Skin of body (tissue), 3 donors: ENCODE measurements around the gene FOXO3B. TPM values are rescaled to one million over a fixed set of nuclear protein-coding genes. Genes with fewer than 3 reads are reported as not detected.
"Not testable (repeated sequence)": the region's sequence is repeated elsewhere in the genome, so short reads cannot be mapped to it uniquely, and the experiment has no call there.

Experiments used
- DNase-seq: peaks from one replicate; lab custom pipeline; 2025; lab: John Stamatoyannopoulos, UW
- small RNA-seq: library from RNA; depleted of rRNA; stranded (forward); fragments of <200 nt; gene quantifications from one replicate; pipeline ENCODE3, GENCODE V24; 2014; ENCODE audit warnings: low replicate concordance
- total RNA-seq: library from RNA; depleted of rRNA; stranded (reverse); fragments of >200 nt; gene quantifications from one replicate; pipeline ENCODE4 v1.2.3, GENCODE V29; 2014

Gene FOXO3B
- total RNA-seq, 1 donor from 2014 or later = 5.2 TPM

GRCh38 chr17:18661924-18662624 lies 20.0 kb downstream of the FOXO3B start:
- not testable (repeated sequence) for DNase-seq

DNA sequence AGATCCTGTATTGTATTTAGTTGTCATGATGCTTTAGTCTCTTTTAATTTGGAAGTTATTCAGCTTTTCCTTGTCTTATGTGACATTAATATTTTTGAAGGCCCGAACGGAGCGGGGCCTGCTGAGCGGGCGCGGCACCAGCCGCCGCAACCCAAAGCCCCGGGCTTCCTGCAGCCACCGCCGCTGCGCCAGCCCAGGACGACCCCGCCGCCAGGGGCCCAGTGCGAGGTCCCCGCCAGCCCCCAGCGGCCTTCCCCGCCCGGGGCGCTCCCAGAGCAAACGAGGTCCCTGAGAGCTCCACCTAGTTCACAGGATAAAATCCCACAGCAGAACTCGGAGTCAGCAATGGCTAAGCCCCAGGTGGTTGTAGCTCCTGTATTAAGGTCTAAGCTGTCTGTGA lies 32.0 kb downstream of the FOXO3B start:
- not testable (repeated sequence) for DNase-seq

GRCh38 chr17:18644291-18644690 lies 37.8 kb downstream of the FOXO3B start, which contains the start of gene TBC1D28:
Gene TBC1D28, minus strand, starts transcription at chr17:18644391. Its CDS starts 3,039 bp downstream, at chr17:18641352.
- DNase-seq = not testable (repeated sequence)

DNA sequence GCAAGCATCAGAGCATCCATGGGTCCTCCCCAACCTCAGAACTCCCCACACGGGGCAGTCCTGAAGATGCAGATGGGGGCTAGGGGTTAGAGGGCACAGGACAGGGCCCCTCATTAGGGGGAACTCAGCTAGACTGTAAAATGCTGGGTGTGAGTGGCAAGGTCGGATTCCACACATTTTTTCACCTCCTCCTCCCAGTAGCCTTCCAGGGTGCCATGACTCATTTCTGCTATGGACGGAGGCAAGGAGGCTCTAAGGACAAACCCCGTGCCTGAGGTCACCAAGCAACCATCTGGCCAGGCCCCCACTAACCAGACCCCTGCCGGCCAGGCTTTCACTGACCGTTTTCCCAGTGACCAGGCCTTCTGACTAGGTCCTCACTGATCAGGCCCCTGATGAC lies 39.0 kb downstream of the FOXO3B start:
- not testable (repeated sequence) for DNase-seq

DNA sequence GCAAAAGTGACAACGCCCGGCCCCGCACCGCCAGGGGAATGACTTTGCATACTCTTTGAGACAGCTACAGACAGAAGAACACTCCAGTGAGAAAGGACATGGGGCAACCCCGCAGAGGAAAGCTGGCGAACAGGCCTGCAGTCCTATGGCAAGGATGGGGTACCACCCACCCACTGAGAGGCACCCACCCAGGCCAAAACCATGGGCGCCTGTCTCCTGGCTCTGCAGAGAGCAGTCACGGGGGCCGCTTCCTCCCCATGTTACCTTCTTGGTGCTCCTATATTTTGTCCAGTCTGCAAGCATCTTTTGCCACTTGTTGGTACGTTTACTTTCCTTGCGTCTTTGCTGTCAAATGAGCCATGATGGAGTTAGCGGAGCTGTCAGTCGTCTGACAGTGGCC lies 43.8 kb downstream of the FOXO3B start:
- DNase-seq = not testable (repeated sequence)

GRCh38 chr17:18636237-18636636 lies 45.9 kb downstream of the FOXO3B start:
- not testable (repeated sequence) for DNase-seq

DNA sequence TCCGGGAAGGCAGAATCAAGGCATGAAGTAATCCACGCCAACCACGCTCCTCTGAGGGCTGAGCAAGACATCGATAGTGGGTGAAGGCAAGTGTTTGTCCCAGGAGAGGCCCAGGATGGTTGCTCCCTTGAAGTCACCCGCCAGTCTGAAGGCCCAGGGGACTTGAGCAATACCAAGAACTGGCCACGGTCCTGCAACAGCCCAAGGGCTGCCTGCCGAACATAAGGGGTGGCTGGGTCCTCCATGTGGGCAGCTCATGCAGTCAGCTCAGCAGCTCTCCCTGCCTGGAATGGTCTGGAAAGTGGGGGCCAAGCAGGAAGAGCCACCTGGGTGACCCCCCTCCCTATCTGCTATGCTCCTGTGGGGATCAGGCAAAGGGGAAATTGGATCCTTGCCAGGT lies 46.3 kb downstream of the FOXO3B start:
- DNase-seq = not testable (repeated sequence)

DNA sequence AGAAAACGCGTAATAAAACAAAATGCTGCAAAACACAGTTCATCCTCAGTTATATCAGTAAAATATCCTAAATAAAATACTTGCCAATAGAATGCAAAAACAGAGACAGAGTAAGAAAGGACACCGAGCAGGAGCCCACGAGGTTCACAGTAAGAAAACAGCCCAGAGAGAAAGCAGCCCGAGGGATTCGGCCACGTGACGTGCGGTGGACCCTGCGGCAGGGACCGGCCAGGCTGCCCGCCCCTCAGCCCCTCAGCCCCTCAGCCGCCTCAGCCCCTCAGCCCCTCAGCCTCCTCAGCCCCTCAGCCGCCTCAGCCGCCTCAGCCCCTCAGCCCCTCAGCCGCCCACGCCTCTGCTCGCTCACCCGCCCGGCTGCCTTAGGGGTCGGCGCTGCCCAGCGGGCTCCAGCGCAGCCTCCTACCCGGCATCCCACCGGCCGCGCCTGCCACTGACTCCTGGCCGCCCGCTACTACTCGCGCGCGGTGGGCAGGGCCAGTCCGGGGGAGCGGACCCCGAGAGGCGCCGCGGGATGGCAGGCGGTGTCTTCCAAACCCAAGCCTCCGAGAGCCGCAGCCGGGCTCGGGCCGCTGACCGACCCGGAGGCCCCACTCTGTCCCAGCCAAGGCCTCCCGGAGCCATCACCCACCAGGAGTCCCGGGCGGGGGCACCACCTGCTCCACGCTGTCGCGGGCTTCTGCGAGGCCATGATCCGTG lies 47.4 kb downstream of the FOXO3B start:
- not testable (repeated sequence) for DNase-seq

Small RNA genes lying within 50 kb of the gene (small RNA-seq; reads per million reads assigned to genes)
- gene AC026271.2 = not detected
- not detected for gene AC026271.4

Other genes with a start within 250 kb of the FOXO3B start
- 2.7 TPM for gene LGALS9C, start 205.5 kb downstream of the FOXO3B start, total RNA-seq
- gene TBC1D28, start 37.9 kb downstream of the FOXO3B start, total RNA-seq = not detected
- 0.49 TPM for gene FBXW10, start 61.7 kb upstream of the FOXO3B start, total RNA-seq
- gene TVP23B, start 98.9 kb upstream of the FOXO3B start, total RNA-seq = 38.3 TPM
- gene PRPSAP2, start 175.8 kb upstream of the FOXO3B start, total RNA-seq = 51.9 TPM